A549 (cell line): ENCODE data around the gene PRICKLE4. TPM values are rescaled to one million over a fixed set of nuclear protein-coding genes. Genes with fewer than 3 reads are reported as not detected.

Experiments
- ATAC-seq, 2 experiments: fragments of 200-7000 bp in 1 of 2; fragments of >200 bp in 1 of 2; cut with Nextera tagmentation in 1 of 2; cut with Tn5 transposase in 1 of 2; 3 replicates each; pipeline versions ENCODE4 v1.8.0 to v1.9.1; 2018 to 2020; ENCODE audit warnings: mild to moderate bottlenecking in 1 of 2, moderate library complexity in 1 of 2
- CTCF ChIA-PET: fragments of 300-600 bp; sonication (Branson Sonifier 250); formaldehyde crosslinking; extraction: SDS; loops from one replicate; lab custom pipeline; 2021; ENCODE audit warnings: antibody characterized with exemption, inconsistent platforms; lab: Yijun Ruan, JAX
- POLR2A ChIA-PET: fragments of 350-600 bp; formaldehyde crosslinking; extraction: SDS; loops from one replicate; lab custom pipeline; 2021; ENCODE audit warnings: antibody characterized with exemption, inconsistent platforms; lab: Yijun Ruan, JAX
- DNase-seq, 2 experiments: peaks; one replicate each; pipeline versions ENCODE4 v3.0.0 to v3.0.0-alpha.2; 2011 to 2016; ENCODE audit warnings: low read depth in 1 of 2, low spot score in 1 of 2
- FAIRE-seq: peaks from 2 replicates; lab custom pipeline; 2011; peaks lifted over from hg19 to GRCh38; lab: Jason Lieb, UNC
- H3K27ac ChIP-seq, 2 experiments: fragments of >200 bp; sonication (Bioruptor Twin); formaldehyde crosslinking; 3 replicates each; pipeline ENCODE4 v1.5.1; 2016 to 2017
- H3K4me1 ChIP-seq: fragments of >200 bp; sonication (Bioruptor Twin); formaldehyde crosslinking; 3 replicates; pipeline ENCODE4 v1.6.1; 2016
- H3K4me2 ChIP-seq: fragments of >200 bp; sonication (Bioruptor Twin); formaldehyde crosslinking; 3 replicates; pipeline ENCODE4 v1.6.1; 2016
- H3K4me3 ChIP-seq: fragments of >200 bp; sonication (Bioruptor Twin); formaldehyde crosslinking; 3 replicates; pipeline ENCODE4 v1.5.1; 2016
- H3K9me3 ChIP-seq: fragments of >200 bp; sonication (Bioruptor Twin); formaldehyde crosslinking; 3 replicates; pipeline ENCODE4 v1.6.1; 2016
- CBX2 ChIP-seq: fragments of 200-600 bp; sonication (generic); IDR thresholded peaks from 2 replicates; pipeline ENCODE4 v1.6.1; 2016; ENCODE audit warnings: low read depth, mild to moderate bottlenecking, borderline replicate concordance
- CBX8 ChIP-seq: fragments of 200-600 bp; sonication (generic); IDR thresholded peaks from 2 replicates; pipeline ENCODE4 v1.6.1; 2016
- CEBPB ChIP-seq, 2 experiments: fragments of >200 bp in 1 of 2; sonication (Bioruptor Twin) in 1 of 2; formaldehyde crosslinking in 1 of 2; IDR thresholded peaks; 2 replicates each; pipeline ENCODE4 v1.6.1; 2012 to 2016
- CHD2 ChIP-seq: fragments of 150-350 bp; IDR thresholded peaks from 2 replicates; pipeline ENCODE4 v1.6.1; 2014; ENCODE audit warnings: low read length; ENCODE audit not compliant: partially characterized antibody
- CHD4 ChIP-seq: fragments of 200-600 bp; sonication (generic); IDR thresholded peaks from 2 replicates; pipeline ENCODE4 v1.6.1; 2016; ENCODE audit warnings: antibody characterized with exemption, mild to moderate bottlenecking, borderline replicate concordance
- CTCF ChIP-seq: fragments of >200 bp; sonication (Bioruptor Twin); formaldehyde crosslinking; IDR thresholded peaks from 3 replicates; pipeline ENCODE4 v1.5.1; 2016
- EHF ChIP-seq: fragments of 250-450 bp; sonication (Bioruptor Pico); IDR thresholded peaks from 2 replicates; pipeline ENCODE4 v1.5.0; 2020; ENCODE audit warnings: mild to moderate bottlenecking
- EP300 ChIP-seq, 2 experiments: fragments of >200 bp; sonication (Bioruptor Twin); formaldehyde crosslinking; IDR thresholded peaks; 2 replicates in 1 of 2; 3 replicates in 1 of 2; pipeline ENCODE4 v1.6.1; 2016 to 2017
- FOSL2 ChIP-seq, 2 experiments: fragments of 450-650 bp in 1 of 2; fragments of >200 bp in 1 of 2; sonication (Bioruptor Twin) in 1 of 2; formaldehyde crosslinking; IDR thresholded peaks; 2 replicates each; pipeline versions ENCODE4 v1.5.0 to v1.6.1; 2016 to 2020; ENCODE audit warnings: mild to moderate bottlenecking in 1 of 2, moderate library complexity in 1 of 2
- FOXS1 ChIP-seq: fragments of 250-450 bp; sonication (Bioruptor Pico); IDR thresholded peaks from 2 replicates; pipeline ENCODE4 v1.5.0; 2020; ENCODE audit warnings: mild to moderate bottlenecking, moderate library complexity
- HDAC2 ChIP-seq: fragments of 200-600 bp; sonication (generic); IDR thresholded peaks from 2 replicates; pipeline ENCODE4 v1.6.1; 2016
- HOXB5 ChIP-seq: fragments of 250-450 bp; sonication (Bioruptor Pico); IDR thresholded peaks from 2 replicates; pipeline ENCODE4 v1.5.0; 2020; ENCODE audit warnings: mild to moderate bottlenecking, moderate library complexity
- KDM5A ChIP-seq: fragments of 200-600 bp; sonication (generic); IDR thresholded peaks from 2 replicates; pipeline ENCODE4 v1.6.1; 2016; ENCODE audit warnings: antibody characterized with exemption, mild to moderate bottlenecking
- MAX ChIP-seq: IDR thresholded peaks from 2 replicates; pipeline ENCODE4 v1.6.1; 2012
- MAZ ChIP-seq: fragments of 150-350 bp; IDR thresholded peaks from 2 replicates; pipeline ENCODE4 v1.6.1; 2014; ENCODE audit warnings: antibody characterized with exemption, low read depth, low read length, borderline replicate concordance
- MYC ChIP-seq: IDR thresholded peaks from 2 replicates; pipeline ENCODE4 v1.6.1; 2012; ENCODE audit warnings: mild to moderate bottlenecking, inconsistent platforms, low read length, improper control_type of control experiment, borderline replicate concordance
- NFE2L2 ChIP-seq: fragments of 150-350 bp; conservative IDR thresholded peaks from 2 replicates; pipeline ENCODE4 v1.6.1; 2014; ENCODE audit warnings: low read length
- NPAS2 ChIP-seq: fragments of 250-450 bp; sonication (Bioruptor Pico); IDR thresholded peaks from 2 replicates; pipeline ENCODE4 v1.8.0; 2022; ENCODE audit warnings: mild to moderate bottlenecking, moderate library complexity, borderline replicate concordance
- POLR2A ChIP-seq: IDR thresholded peaks from 2 replicates; pipeline ENCODE4 v1.6.1; 2012; ENCODE audit warnings: mild to moderate bottlenecking, low read length
- RCOR1 ChIP-seq: fragments of 150-350 bp; IDR thresholded peaks from 2 replicates; pipeline ENCODE4 v1.6.1; 2014; ENCODE audit warnings: antibody characterized with exemption, low read length, low read depth
- RFX5 ChIP-seq: fragments of 450-650 bp; IDR thresholded peaks from 2 replicates; pipeline ENCODE4 v1.7.1; 2014; ENCODE audit warnings: antibody characterized with exemption, mild to moderate bottlenecking, moderate library complexity
- SMC3 ChIP-seq: fragments of >200 bp; sonication (Bioruptor Twin); formaldehyde crosslinking; IDR thresholded peaks from 3 replicates; pipeline ENCODE4 v1.6.1; 2018; ENCODE audit warnings: inconsistent platforms
- SREBF2 ChIP-seq: fragments of 450-650 bp; IDR thresholded peaks from 2 replicates; pipeline ENCODE4 v1.6.1; 2014; ENCODE audit warnings: mild to moderate bottlenecking, moderate library complexity
- TFCP2L1 ChIP-seq: fragments of 250-450 bp; sonication (Bioruptor Pico); IDR thresholded peaks from 2 replicates; pipeline ENCODE4 v1.5.0; 2021; ENCODE audit warnings: mild to moderate bottlenecking
- WGBS: methylation state at CpG from one replicate; pipeline ENCODE4 v1.1.6; 2017; ENCODE audit errors: missing lambda C conversion rate; 5-methylcytosine and 5-hydroxymethylcytosine counted together
- polyA plus RNA-seq, 4 experiments: library from polyadenylated mRNA; depleted of rRNA in 3 of 4; stranded (reverse); fragments of >200 nt; fragmentation: RNase III in 1 of 4; extraction: RNeasy Plus Mini Kit Qiagen cat#74134 plus additional on column Dnase treatment in 1 of 4; gene quantifications; 2 replicates in 3 of 4; 3 replicates in 1 of 4; pipeline ENCODE4 v1.2.3, GENCODE V29; 2011 to 2017
- TF ChIP-seq, protein P1 (sequence below): IDR thresholded peaks from 2 replicates; pipeline ENCODE4 v1.6.1; 2012; ENCODE audit warnings: low read depth, borderline replicate concordance
- TF ChIP-seq, protein P2 (sequence below): fragments of >200 bp; sonication (Bioruptor Twin); formaldehyde crosslinking; IDR thresholded peaks from 2 replicates; pipeline ENCODE4 v1.6.1; 2016
- TF ChIP-seq, protein P3 (sequence below): fragments of 250-450 bp; sonication (Bioruptor Pico); IDR thresholded peaks from 2 replicates; pipeline ENCODE4 v1.5.0; 2020; ENCODE audit warnings: low read depth, mild to moderate bottlenecking, moderate library complexity

Gene PRICKLE4
- polyA plus RNA-seq, 2 of the 4 experiments (the other 2 are of a cell fraction) = 0.34 to 1.5 TPM

- no peak overlapping the region for H3K27ac ChIP-seq
- FAIRE-seq (no peak), DNase-seq (no peak)
Measured at GRCh38 chr6:41756354-41756753, 24.2 kb upstream of the PRICKLE4 start.

DNA sequence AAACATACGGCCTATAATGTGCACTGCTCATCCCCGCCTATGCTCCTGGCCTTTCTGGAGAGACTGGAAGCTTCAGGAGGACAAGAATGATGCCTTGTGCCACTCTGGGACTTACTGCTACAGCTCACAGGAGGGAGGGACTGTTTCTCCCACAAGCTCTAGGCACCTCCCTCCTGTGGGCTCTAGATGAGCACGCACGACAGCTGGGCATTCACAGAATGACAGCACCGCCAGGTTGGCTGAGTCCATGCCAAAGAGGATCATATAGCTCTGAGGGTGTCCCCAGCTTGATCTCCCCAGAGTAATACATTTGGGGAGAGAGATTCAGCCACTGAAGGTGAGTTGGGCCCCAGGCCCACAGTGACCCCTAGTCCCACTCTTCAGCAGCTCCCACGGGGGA, 23.3 kb upstream of the PRICKLE4 start:
- POLR2A ChIA-PET = no interaction called here
- Histone ChIP-seq H3K9me3 (no peaks in the 10 kb centered on the region), H3K4me1 (no peaks in the 10 kb centered on the region), H3K4me2 (no peak overlapping the region), H3K4me3 (no peak overlapping the region), H3K27ac (no peak overlapping the region)
- CTCF ChIA-PET = interaction anchor here (0.6 to 1.2 kb wide), 4 partner anchors 9 to 390 kb away, joined by 3 to 4 read pairs (median 4); no protein-coding TSS in a partner anchor
- FAIRE-seq = no peak
- no peak for TF ChIP-seq SREBF2
- TF ChIP-seq CBX8 = no peak
- no peak for TF ChIP-seq FOSL2 (IDR thresholded peaks at IDR 0.05)
- no peak for TF ChIP-seq FOSL2 (CRISPR knock-in tag; IDR thresholded peaks at IDR 0.05)
- no peak for TF ChIP-seq SMC3
- no peak for TF ChIP-seq KDM5A
- ATAC-seq = no peak
- DNase-seq = no peak
- WGBS = 90% methylated on average over 2 of the region's 6 CpGs

More at GRCh38 chr6:41756354-41756753, 24.2 kb upstream of the PRICKLE4 start:
- H3K9me3 ChIP-seq = no peaks in the 10 kb centered on the region
- no peak for ATAC-seq
- H3K4me3 ChIP-seq = no peak overlapping the region
- 78% methylated on average over 12 of the region's 13 CpGs for WGBS
- TF ChIP-seq MYC (no peak), EP300 (IDR thresholded peaks at IDR 0.05) (no peak), NFE2L2 (no peak), CHD4 (no peak)
- TF ChIP-seq, protein P1, sequence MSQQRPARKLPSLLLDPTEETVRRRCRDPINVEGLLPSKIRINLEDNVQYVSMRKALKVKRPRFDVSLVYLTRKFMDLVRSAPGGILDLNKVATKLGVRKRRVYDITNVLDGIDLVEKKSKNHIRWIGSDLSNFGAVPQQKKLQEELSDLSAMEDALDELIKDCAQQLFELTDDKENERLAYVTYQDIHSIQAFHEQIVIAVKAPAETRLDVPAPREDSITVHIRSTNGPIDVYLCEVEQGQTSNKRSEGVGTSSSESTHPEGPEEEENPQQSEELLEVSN = no peak
- no peak overlapping the region for H3K4me2 ChIP-seq
- POLR2A ChIA-PET = no interaction called here
- H3K4me1 ChIP-seq = no peaks in the 10 kb centered on the region
- CTCF ChIA-PET = interaction anchor here (0.8 to 1.4 kb wide), 5 partner anchors 16 to 388 kb away, joined by 3 read pairs; no protein-coding TSS in a partner anchor

DNA sequence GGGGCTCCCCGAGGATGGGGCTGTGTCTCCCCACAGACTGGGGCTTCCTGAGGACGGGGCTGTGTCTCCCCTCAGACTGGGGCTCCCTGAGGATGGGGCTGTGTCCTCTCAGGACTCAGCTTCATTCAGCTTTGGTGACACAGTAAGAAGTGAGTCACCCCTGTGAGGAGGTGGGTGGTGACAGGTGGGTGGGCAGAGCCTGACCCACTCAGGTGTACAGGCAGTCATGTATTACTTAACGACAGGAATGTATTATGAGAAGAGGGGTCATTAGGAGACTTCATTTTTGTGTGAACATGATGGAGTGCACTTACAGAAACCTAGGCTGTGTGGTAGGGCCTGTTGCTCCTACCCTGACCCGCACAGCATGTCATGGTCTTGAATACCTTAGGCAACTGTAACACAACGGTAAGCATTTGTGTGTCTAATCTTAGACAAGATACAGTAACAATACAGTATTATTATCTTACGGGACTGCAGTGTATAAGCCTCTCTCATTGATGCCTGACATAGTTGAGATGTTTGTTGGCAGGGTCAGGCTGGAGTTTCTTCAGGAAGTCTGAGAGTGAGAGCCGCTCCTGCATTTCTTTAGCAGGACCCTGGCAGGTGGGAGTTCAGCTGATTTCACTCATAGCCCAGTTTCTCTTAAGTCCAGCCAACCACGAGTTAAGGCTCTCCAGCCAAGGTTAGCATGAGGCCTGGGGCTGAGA, 22.5 kb upstream of the PRICKLE4 start:
- no peaks in the 10 kb centered on the region for H3K4me1 ChIP-seq
- H3K4me2 ChIP-seq = no peak overlapping the region
- no peak overlapping the region for H3K27ac ChIP-seq
- CTCF ChIA-PET = interaction anchor here (0.6 to 1.2 kb wide), 2 partner anchors 13 to 391 kb away, joined by 3 to 4 read pairs; no protein-coding TSS in a partner anchor
- POLR2A ChIA-PET = no interaction called here
- TF ChIP-seq HDAC2 = no peak
- no peak for ATAC-seq
- no peak overlapping the region for H3K4me3 ChIP-seq
- 67% methylated on average over 4 of the region's 8 CpGs for WGBS
- FAIRE-seq = no peak
- H3K9me3 ChIP-seq = no peaks in the 10 kb centered on the region
- no peak for DNase-seq

DNA sequence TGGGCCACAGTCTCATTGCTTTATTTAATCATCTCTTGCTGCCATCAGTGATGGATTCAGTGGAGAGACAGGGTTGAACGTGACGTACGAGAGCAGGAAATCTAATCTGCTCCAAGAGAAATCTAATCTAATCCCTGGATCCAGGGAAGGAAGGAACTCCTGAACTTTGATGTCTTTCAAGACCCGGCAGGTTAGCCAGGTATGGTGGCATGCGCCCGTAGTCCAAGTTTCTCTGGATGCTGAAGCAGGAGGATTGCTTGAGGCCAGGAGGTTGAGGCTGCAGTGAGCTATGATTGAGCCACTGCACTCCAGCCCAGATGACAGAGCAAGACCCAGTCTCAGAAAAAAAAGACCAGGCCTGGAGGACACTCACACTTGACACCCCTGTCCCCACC, 21.9 kb upstream of the PRICKLE4 start:
- WGBS = 91% methylated on average over 6 of the region's 6 CpGs

More for the DNA sequence above, 21.9 kb upstream of the PRICKLE4 start:
- no peak overlapping the region for H3K4me2 ChIP-seq
- POLR2A ChIA-PET = no interaction called here
- FAIRE-seq = no peak
- H3K9me3 ChIP-seq = no peaks in the 10 kb centered on the region
- TF ChIP-seq RCOR1 = no peak
- no peak for TF ChIP-seq TFCP2L1 (CRISPR knock-in tag)
- TF ChIP-seq, protein P2, sequence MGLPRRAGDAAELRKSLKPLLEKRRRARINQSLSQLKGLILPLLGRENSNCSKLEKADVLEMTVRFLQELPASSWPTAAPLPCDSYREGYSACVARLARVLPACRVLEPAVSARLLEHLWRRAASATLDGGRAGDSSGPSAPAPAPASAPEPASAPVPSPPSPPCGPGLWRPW = no peak
- TF ChIP-seq CEBPB (IDR thresholded peaks at IDR 0.05) = no peak
- no peak for TF ChIP-seq CBX2
- TF ChIP-seq FOXS1 (CRISPR knock-in tag) = no peak
- TF ChIP-seq HOXB5 (CRISPR knock-in tag) = no peak
- no peak for TF ChIP-seq EHF (CRISPR knock-in tag)
- TF ChIP-seq CTCF = no peak
- TF ChIP-seq, protein P3, sequence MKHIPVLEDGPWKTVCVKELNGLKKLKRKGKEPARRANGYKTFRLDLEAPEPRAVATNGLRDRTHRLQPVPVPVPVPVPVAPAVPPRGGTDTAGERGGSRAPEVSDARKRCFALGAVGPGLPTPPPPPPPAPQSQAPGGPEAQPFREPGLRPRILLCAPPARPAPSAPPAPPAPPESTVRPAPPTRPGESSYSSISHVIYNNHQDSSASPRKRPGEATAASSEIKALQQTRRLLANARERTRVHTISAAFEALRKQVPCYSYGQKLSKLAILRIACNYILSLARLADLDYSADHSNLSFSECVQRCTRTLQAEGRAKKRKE (CRISPR knock-in tag) = no peak
- TF ChIP-seq NPAS2 = no peak
- no peak for TF ChIP-seq MAZ
- TF ChIP-seq MAX = no peak
- no peak for TF ChIP-seq POLR2A
- no peak for TF ChIP-seq RFX5
- no peak for TF ChIP-seq CHD2
- TF ChIP-seq, protein P1 = no peak
- TF ChIP-seq, all 56 proteins: peak for 0
- DNase-seq (no peak), ATAC-seq (no peak)
- CTCF ChIA-PET = interaction anchor here (1.2 kb wide), 2 partner anchors 54 to 391 kb away, joined by 3 to 4 read pairs; no protein-coding TSS in a partner anchor
- Histone ChIP-seq H3K27ac (no peak overlapping the region), H3K4me3 (no peak overlapping the region), H3K4me1 (no peaks in the 10 kb centered on the region)
